Esophagus squamous epithelium (tissue), 4 donors: ENCODE measurements around the gene ZG16.
A peak's percentile ranks its signal among the peaks of the same experiment; 100 is the strongest.

Experiments used
- POLR2A ChIP-seq, 4 donors: fragments of 450-650 bp; IDR thresholded peaks; one replicate each; pipeline ENCODE4 v1.6.1; 2017; ENCODE audit warnings: antibody characterized with exemption in 4 of 4, mild to moderate bottlenecking in 4 of 4, moderate library complexity in 3 of 4
- TF ChIP-seq, protein P1 (sequence below), 6 experiments: fragments of 450-650 bp in 4 of 6; fragments of 200-600 bp in 2 of 6; sonication (generic) in 2 of 6; IDR thresholded peaks; one replicate each; pipeline ENCODE4 v1.5.1; 2016 to 2019; ENCODE audit warnings: antibody characterized with exemption in 6 of 6, mild to moderate bottlenecking in 4 of 6, moderate library complexity in 4 of 6

GRCh38 chr16:29729116-29729521 is 48.9 kb upstream of the ZG16 start:
- TF ChIP-seq, protein P1, sequence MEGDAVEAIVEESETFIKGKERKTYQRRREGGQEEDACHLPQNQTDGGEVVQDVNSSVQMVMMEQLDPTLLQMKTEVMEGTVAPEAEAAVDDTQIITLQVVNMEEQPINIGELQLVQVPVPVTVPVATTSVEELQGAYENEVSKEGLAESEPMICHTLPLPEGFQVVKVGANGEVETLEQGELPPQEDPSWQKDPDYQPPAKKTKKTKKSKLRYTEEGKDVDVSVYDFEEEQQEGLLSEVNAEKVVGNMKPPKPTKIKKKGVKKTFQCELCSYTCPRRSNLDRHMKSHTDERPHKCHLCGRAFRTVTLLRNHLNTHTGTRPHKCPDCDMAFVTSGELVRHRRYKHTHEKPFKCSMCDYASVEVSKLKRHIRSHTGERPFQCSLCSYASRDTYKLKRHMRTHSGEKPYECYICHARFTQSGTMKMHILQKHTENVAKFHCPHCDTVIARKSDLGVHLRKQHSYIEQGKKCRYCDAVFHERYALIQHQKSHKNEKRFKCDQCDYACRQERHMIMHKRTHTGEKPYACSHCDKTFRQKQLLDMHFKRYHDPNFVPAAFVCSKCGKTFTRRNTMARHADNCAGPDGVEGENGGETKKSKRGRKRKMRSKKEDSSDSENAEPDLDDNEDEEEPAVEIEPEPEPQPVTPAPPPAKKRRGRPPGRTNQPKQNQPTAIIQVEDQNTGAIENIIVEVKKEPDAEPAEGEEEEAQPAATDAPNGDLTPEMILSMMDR (IDR thresholded peaks at IDR 0.05): peak in 5 of 6 experiments; percentile 28 to 57 (median 43)
- TF ChIP-seq POLR2A (IDR thresholded peaks at IDR 0.05): no peak
